Upper lobe of right lung (tissue), 1 donor: ENCODE results near the gene WNT10A. TPM values are rescaled to one million over a fixed set of nuclear protein-coding genes. Genes with fewer than 3 reads are reported as not detected.
A peak's percentile ranks its signal among the peaks of the same experiment; 100 is the strongest.

Source experiments
- ATAC-seq: fragments of 200-7000 bp; cut with Tn5 transposase; one replicate; pipeline ENCODE4 v1.9.1; 2020; ENCODE audit warnings: mild to moderate bottlenecking, moderate library complexity
- DNase-seq: peaks from one replicate; pipeline ENCODE4 v3.0.0-alpha.2; 2020
- H3K27ac ChIP-seq: fragments of 200-600 bp; one replicate; pipeline ENCODE4 v1.8.0; 2022
- H3K27me3 ChIP-seq: fragments of 200-600 bp; one replicate; pipeline ENCODE4 v1.8.0; 2022; ENCODE audit warnings: mild to moderate bottlenecking
- H3K36me3 ChIP-seq: fragments of 200-600 bp; one replicate; pipeline ENCODE4 v1.8.0; 2022
- H3K4me1 ChIP-seq: fragments of 200-600 bp; one replicate; pipeline ENCODE4 v1.8.0; 2022
- H3K4me3 ChIP-seq: fragments of 200-600 bp; one replicate; pipeline ENCODE4 v1.8.0; 2022; ENCODE audit warnings: mild to moderate bottlenecking
- H3K9me3 ChIP-seq: fragments of 200-600 bp; one replicate; pipeline ENCODE4 v1.8.0; 2022
- CTCF ChIP-seq: fragments of 200-600 bp; IDR thresholded peaks from one replicate; pipeline ENCODE4 v1.8.0; 2022; ENCODE audit warnings: antibody characterized with exemption
- intact Hi-C: fragments of 100-400 bp; cut with DNase I; formaldehyde crosslinking; loops from one replicate; pipeline ENCODE4 v1.11.0; 2022
- total RNA-seq: library from RNA; stranded (reverse); fragmentation: NEBNext Ultra II Directional; extraction: Animal tissue kit (Norgen Biotek cat#: 25700); gene quantifications from one replicate; pipeline ENCODE4 v1.2.1, GENCODE V29; 2021
- donor health status: DM: no; HTN: yes; CAD: no; lungs with severe emphysema.

The WNT10A gene
- total RNA-seq, 1 donor from 2014 or later = 0.90 TPM

- intact Hi-C loops = no loop called here
- H3K9me3 ChIP-seq = no peaks in the 10 kb centered on the region
- no peak for ATAC-seq
- TF ChIP-seq CTCF = no peak
- H3K4me3 ChIP-seq = peak overlapping the region; percentile 30
- no peaks in the 10 kb centered on the region for H3K36me3 ChIP-seq
- DNase-seq = no peak
- H3K4me1 ChIP-seq = peaks cover 12% of the 10 kb centered on the region
- H3K27me3 ChIP-seq = peaks cover 66% of the 10 kb centered on the region
- H3K27ac ChIP-seq = no peak overlapping the region
Measured at GRCh38 chr2:218880859-218881594, 375 bp downstream of the WNT10A start.

- no peak for ATAC-seq
- H3K4me3 ChIP-seq = no peak overlapping the region
- H3K36me3 ChIP-seq = no peaks in the 10 kb centered on the region
- no peak for TF ChIP-seq CTCF
- intact Hi-C loops = no loop called here
- H3K27me3 ChIP-seq = peaks cover 59% of the 10 kb centered on the region
- DNase-seq = no peak
- no peaks in the 10 kb centered on the region for H3K9me3 ChIP-seq
- peaks cover 9% of the 10 kb centered on the region for H3K4me1 ChIP-seq
- H3K27ac ChIP-seq = no peak overlapping the region
Measured at GRCh38 chr2:218881744-218882460, 1.2 kb downstream of the WNT10A start.

GRCh38 chr2:218882461-218882816 lies 1.8 kb downstream of the WNT10A start:
- Histone ChIP-seq H3K4me3 (no peak overlapping the region), H3K4me1 (peaks cover 9% of the 10 kb centered on the region), H3K9me3 (no peaks in the 10 kb centered on the region), H3K36me3 (no peaks in the 10 kb centered on the region), H3K27me3 (peaks cover 54% of the 10 kb centered on the region), H3K27ac (no peak overlapping the region)
- intact Hi-C loops = no loop called here
- ATAC-seq = no peak
- TF ChIP-seq CTCF = no peak
- DNase-seq = no peak

GRCh38 chr2:218882866-218883366 lies 2.3 kb downstream of the WNT10A start:
- no peaks in the 10 kb centered on the region for H3K36me3 ChIP-seq
- H3K4me1 ChIP-seq = peaks cover 9% of the 10 kb centered on the region
- TF ChIP-seq CTCF = no peak
- H3K27me3 ChIP-seq = peaks cover 49% of the 10 kb centered on the region
- ATAC-seq (no peak), DNase-seq (peak; percentile 57)
- intact Hi-C loops = no loop called here
- no peak overlapping the region for H3K4me3 ChIP-seq
- H3K27ac ChIP-seq = no peak overlapping the region
- no peaks in the 10 kb centered on the region for H3K9me3 ChIP-seq

GRCh38 chr2:218883491-218884490 lies 3.1 kb downstream of the WNT10A start:
- Histone ChIP-seq H3K4me1 (peaks cover 9% of the 10 kb centered on the region), H3K27me3 (peaks cover 41% of the 10 kb centered on the region), H3K4me3 (peak overlapping the region; percentile 27), H3K27ac (no peak overlapping the region), H3K36me3 (no peaks in the 10 kb centered on the region), H3K9me3 (no peaks in the 10 kb centered on the region)
- DNase-seq = peak; percentile 70
- no peak for TF ChIP-seq CTCF
- intact Hi-C loops = no loop called here
- peak; percentile 55 for ATAC-seq
